GM12875 (cell line): Measurements from ENCODE around the gene CACNA1C.

Source experiments
- H3K4me3 ChIP-seq: one replicate; pipeline ENCODE4 v1.5.1; 2011; ENCODE audit warnings: low read depth, low read length, control low read depth
- TF ChIP-seq, protein P1 (sequence below): IDR thresholded peaks from 2 replicates; pipeline ENCODE4 v1.5.1; 2011; ENCODE audit warnings: low read depth, mild to moderate bottlenecking, control low read depth, inconsistent platforms, low read length, moderate library complexity, borderline replicate concordance; ENCODE audit not compliant: insufficient read depth

Gene CACNA1C

DNA sequence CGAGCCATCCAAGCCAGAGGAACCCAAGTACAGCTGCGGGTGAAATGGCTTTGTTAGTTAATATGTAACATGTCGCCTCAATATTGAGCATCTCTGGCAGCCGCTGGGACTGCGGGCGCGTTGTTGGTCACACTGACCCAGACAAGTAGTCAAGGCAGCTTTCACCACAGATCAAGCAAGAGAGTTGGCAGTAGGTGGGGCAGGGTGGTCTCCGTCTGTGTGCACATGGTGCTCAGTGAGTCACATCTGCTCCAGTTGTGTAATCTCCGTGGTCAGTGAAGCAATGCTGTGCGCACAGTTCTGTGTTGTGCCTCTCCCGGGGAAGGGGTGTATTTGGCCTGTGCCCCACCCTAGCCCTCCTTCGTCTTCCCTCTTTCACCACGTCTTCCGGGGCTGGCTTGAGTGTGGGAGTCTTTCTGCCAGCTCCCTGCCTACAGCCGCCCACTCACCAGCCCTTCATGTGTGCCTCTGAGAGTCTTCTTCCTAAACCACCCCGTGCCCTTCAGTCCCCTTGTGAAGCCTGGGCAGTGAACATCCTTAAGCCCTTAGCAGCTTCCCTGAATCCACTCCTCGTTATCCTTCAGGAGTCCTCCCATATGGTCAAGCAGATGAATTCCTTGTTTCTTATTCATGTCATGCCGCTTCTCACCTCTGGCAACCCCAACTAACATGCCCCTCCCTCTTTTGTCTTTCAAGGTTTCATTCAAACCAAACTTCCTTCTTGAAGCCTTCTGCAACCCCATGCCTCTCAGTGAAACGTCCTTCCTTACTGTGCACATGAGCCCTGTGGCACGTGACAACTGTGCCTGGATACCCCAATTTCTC is 242.1 kb downstream of the CACNA1C start:
- no peak overlapping the region for H3K4me3 ChIP-seq

DNA sequence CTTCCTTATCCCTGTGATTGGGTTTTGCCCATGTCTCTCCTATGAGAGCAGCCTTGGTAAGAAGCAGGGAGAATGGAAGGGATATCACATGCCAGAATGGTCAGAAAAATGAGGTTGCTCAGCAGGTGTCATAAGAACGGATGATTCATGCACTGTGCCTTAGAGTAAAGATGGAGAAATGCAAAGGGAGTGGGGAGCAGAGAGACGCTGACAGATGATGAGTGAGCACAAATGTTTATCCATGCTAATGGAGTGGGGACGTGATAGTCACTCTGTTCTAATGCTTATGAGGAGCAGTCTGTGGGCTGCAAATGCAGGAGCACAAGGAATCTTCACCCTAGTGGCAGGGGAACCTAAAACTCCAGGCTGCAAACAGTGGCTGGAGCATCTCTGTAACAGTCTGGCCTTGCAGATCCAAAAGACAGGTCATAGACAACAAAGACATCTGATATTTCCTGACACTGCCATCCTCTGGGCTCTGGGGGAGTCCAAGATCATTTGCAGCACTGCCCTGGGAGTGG is 243.2 kb downstream of the CACNA1C start:
- no peak overlapping the region for H3K4me3 ChIP-seq
- TF ChIP-seq, protein P1, sequence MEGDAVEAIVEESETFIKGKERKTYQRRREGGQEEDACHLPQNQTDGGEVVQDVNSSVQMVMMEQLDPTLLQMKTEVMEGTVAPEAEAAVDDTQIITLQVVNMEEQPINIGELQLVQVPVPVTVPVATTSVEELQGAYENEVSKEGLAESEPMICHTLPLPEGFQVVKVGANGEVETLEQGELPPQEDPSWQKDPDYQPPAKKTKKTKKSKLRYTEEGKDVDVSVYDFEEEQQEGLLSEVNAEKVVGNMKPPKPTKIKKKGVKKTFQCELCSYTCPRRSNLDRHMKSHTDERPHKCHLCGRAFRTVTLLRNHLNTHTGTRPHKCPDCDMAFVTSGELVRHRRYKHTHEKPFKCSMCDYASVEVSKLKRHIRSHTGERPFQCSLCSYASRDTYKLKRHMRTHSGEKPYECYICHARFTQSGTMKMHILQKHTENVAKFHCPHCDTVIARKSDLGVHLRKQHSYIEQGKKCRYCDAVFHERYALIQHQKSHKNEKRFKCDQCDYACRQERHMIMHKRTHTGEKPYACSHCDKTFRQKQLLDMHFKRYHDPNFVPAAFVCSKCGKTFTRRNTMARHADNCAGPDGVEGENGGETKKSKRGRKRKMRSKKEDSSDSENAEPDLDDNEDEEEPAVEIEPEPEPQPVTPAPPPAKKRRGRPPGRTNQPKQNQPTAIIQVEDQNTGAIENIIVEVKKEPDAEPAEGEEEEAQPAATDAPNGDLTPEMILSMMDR, result no peak

More for the DNA sequence above, 242.1 kb downstream of the CACNA1C start:
- TF ChIP-seq, protein P1, result no peak

DNA sequence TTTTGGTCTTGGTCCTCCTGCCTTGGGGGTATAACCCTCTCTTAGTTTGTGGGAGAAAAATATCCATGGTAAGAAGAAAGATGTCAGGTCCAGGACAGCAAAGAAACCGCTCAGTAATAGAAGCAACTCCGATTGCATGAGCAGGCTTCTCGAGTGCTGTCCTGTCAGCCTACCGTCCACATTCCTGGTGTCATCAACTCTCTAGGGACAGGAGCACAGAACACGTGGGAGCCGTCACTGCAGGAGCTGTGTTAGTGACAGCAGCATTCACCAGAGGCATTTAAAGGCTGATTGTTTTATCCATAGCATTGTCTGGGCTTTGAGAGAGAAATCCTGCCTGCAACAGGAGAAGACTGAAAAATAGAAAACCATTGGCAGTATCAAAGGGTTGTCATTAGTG is 244.2 kb downstream of the CACNA1C start:
- TF ChIP-seq, protein P1, result no peak
- no peak overlapping the region for H3K4me3 ChIP-seq

DNA sequence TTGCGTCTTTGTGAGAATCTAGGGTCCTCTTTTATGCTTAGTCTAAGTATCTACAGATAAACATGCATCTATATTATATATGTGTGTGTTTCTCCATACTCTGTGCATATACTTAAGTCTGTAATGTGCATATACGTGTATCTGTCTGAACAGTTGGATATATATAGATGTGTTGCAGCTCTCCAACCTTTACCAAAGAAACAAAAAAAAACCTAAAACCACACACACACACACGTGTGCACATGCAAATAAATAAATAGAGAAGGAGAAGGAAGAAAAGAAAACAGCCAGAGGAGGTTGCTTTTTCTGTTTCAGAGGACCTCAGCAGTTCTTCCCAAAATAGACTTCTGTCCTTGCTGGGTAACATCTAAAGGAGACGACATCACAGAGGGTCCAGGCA is 244.9 kb downstream of the CACNA1C start:
- TF ChIP-seq, protein P1, result no peak
- no peak overlapping the region for H3K4me3 ChIP-seq

DNA sequence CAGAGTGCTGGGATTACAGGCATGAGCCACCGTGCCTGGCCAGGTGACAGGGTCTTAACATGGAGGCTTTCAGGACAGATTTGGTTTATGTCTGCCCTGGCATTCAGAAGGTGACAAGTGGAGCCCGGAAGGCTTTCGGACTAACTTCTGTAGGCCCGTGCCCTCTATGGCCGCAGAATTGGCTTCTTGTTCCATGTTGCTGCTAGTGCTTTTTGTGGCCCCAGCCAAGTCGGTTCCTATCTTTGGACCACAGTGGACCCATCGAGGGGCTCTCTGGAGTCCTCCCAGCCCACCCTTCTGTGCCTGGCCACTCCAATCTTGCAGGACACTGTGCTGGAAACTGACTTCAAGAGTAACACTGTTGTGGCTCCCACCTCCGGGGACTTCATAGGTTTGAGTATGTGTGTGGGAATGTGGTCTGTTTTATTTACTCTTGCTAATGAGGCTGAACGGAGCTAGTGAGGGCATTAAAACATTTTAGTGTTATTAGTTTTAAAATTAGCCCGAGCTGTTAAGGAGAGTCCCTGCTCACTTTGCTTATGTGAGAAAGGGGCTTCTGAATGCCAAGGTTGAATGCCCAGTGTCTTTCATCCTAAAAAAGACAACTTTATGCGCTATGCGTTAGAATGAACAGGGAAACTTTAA is 245.9 kb downstream of the CACNA1C start:
- TF ChIP-seq, protein P1, result no peak
- H3K4me3 ChIP-seq, result no peak overlapping the region

DNA sequence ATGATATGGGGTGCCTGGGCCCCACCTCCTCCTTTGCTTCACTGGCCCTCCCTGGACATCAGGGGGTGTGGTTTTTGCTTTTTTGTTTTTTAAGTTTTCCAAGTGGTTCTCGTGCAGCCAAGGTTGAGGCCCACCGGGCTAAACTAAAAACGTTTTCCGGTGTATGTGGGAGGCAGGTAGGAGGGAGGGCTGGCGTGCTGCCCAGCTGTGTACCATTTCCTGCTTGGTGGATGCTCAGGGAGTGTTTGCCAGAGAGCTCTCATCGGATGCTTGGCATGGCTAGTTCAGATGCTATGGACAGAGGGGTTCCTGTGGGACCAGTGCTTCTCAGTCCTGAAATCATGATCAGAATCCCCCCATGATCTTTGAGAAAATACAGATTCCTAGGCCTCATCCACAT is 246.4 kb downstream of the CACNA1C start:
- TF ChIP-seq, protein P1, result no peak

DNA sequence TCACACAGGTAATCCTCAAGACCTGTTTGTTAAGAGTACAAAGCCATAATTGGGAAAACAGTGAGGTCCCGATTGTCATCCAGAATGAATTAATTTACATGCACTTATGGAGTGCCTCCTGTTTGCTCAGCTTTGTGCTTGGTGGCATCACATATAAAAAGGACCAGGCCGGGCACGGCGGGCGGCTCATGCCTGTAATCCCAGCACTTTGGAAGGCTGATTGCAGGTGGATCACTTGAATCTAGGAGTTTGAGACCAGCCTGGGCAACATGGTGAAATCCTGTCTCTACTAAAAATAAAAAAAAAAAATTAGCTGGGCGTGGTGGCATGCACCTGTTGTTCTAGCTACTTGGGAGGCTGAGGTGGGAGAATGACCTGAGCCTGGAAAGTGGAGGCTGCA is 247.4 kb downstream of the CACNA1C start:
- TF ChIP-seq, protein P1, result no peak

More for the DNA sequence above, 246.4 kb downstream of the CACNA1C start:
- H3K4me3 ChIP-seq, result no peak overlapping the region

More for the DNA sequence above, 247.4 kb downstream of the CACNA1C start:
- H3K4me3 ChIP-seq, result no peak overlapping the region
